AG04450 (cell line): Measurements from ENCODE around the gene HMOX1. TPM values are rescaled to one million over a fixed set of nuclear protein-coding genes. Genes with fewer than 3 reads are reported as not detected.

Source experiments
- CTCF ChIA-PET: fragments of 300-600, 350-600 bp; formaldehyde crosslinking; extraction: SDS; loops from one replicate; lab custom pipeline; 2022; ENCODE audit warnings: antibody characterized with exemption, inconsistent platforms; lab: Charles Lee
- POLR2A ChIA-PET: fragments of 350-600 bp; formaldehyde crosslinking; extraction: SDS; loops from one replicate; lab custom pipeline; 2021; ENCODE audit warnings: antibody characterized with exemption, inconsistent platforms; lab: Yijun Ruan, JAX
- DNase-seq: peaks from one replicate; pipeline ENCODE4 v3.0.0-alpha.2; 2011; ENCODE audit warnings: low read depth, low spot score
- H3K27ac ChIP-seq: one replicate; pipeline ENCODE4 v1.5.1; 2012; ENCODE audit warnings: low read depth, low read length, control low read depth
- H3K27me3 ChIP-seq: one replicate; pipeline ENCODE4 v1.6.0; 2012; ENCODE audit warnings: low read length; ENCODE audit not compliant: control insufficient read depth, insufficient read depth
- H3K4me3 ChIP-seq: 2 replicates; pipeline ENCODE4 v1.5.1; 2011; ENCODE audit warnings: mild to moderate bottlenecking, low read depth, low read length, control low read depth
- H3K9me3 ChIP-seq: 2 replicates; pipeline ENCODE4 v1.5.1; 2012; ENCODE audit warnings: low read length; ENCODE audit not compliant: control insufficient read depth, insufficient read depth
- CTCF ChIP-seq: IDR thresholded peaks from 2 replicates; pipeline ENCODE4 v1.5.1; 2011; ENCODE audit warnings: low read depth, low read length, control low read depth, inconsistent platforms
- polyA plus RNA-seq: library from polyadenylated mRNA; depleted of rRNA; stranded (reverse); fragments of >200 nt; gene quantifications from 2 replicates; pipeline ENCODE4 v1.2.3, GENCODE V29; 2011

The HMOX1 gene
- polyA plus RNA-seq, 1 experiment = 55.2 TPM

- POLR2A ChIA-PET = no interaction called here
- TF ChIP-seq CTCF = no peak
- CTCF ChIA-PET = no interaction called here
Measured at GRCh38 chr22:35347462-35347861, 33.4 kb upstream of the HMOX1 start.

GRCh38 chr22:35348026-35348590 lies 32.8 kb upstream of the HMOX1 start:
- H3K9me3 ChIP-seq = peaks cover 4% of the 10 kb centered on the region; the same call in 1 of the 2 replicates
- no peak for TF ChIP-seq CTCF
- H3K4me3 ChIP-seq = no peak overlapping the region
- no peaks in the 10 kb centered on the region for H3K27me3 ChIP-seq
- ChIA-PET POLR2A (no interaction called here), CTCF (no interaction called here)
- no peak for DNase-seq
- H3K27ac ChIP-seq = no peak overlapping the region

More at GRCh38 chr22:35347462-35347861, 33.4 kb upstream of the HMOX1 start:
- no peak overlapping the region for H3K27ac ChIP-seq
- H3K27me3 ChIP-seq = no peaks in the 10 kb centered on the region
- H3K4me3 ChIP-seq = no peak overlapping the region
- DNase-seq = no peak
- peaks cover 5% of the 10 kb centered on the region; the same call in 1 of the 2 replicates for H3K9me3 ChIP-seq

- no peak overlapping the region for H3K27ac ChIP-seq
- no peak for DNase-seq
- ChIA-PET POLR2A (no interaction called here), CTCF (no interaction called here)
- H3K4me3 ChIP-seq = no peak overlapping the region
- H3K9me3 ChIP-seq = no peaks in the 10 kb centered on the region; the same call in 1 of the 2 replicates
- no peaks in the 10 kb centered on the region for H3K27me3 ChIP-seq
- no peak for TF ChIP-seq CTCF
Measured at GRCh38 chr22:35348703-35349102, 32.2 kb upstream of the HMOX1 start.

- TF ChIP-seq CTCF = no peak
- ChIA-PET POLR2A (no interaction called here), CTCF (interaction anchor here (0.6 to 2.5 kb wide), 3 partner anchors 43 to 233 kb away, joined by 3 to 27 read pairs (median 3); no protein-coding TSS in a partner anchor)
- Histone ChIP-seq H3K27ac (no peak overlapping the region), H3K4me3 (no peak overlapping the region), H3K27me3 (no peaks in the 10 kb centered on the region), H3K9me3 (no peaks in the 10 kb centered on the region; the same call in 1 of the 2 replicates)
- no peak for DNase-seq
Measured at GRCh38 chr22:35349368-35349703, 31.6 kb upstream of the HMOX1 start.

GRCh38 chr22:35349704-35350538 lies 31.0 kb upstream of the HMOX1 start:
- POLR2A ChIA-PET = interaction anchor here (1.1 to 1.3 kb wide), 2 partner anchors 19 to 50 kb away, joined by 4 to 5 read pairs; partner anchors contain the start of gene TOM1
- no peak overlapping the region for H3K4me3 ChIP-seq
- H3K27me3 ChIP-seq = no peaks in the 10 kb centered on the region
- H3K27ac ChIP-seq = peak overlapping the region; percentile 21
- CTCF ChIA-PET = interaction anchor here (0.5 to 2.5 kb wide), 8 partner anchors 10 to 742 kb away, joined by 3 to 27 read pairs (median 4); no protein-coding TSS in a partner anchor
- no peak for DNase-seq
- no peaks in the 10 kb centered on the region; the same call in 1 of the 2 replicates for H3K9me3 ChIP-seq
- no peak for TF ChIP-seq CTCF
